ENCODE measurements around the gene FRAT1.

Gene FRAT1

GRCh38 chr10:97358781-97359180, 39.7 kb downstream of the FRAT1 start:
- in situ Hi-C loops (cut with HindIII; ENCODE audit: low sequenced_read_pairs) = no loop called here
- DNase-seq (ENCODE audit: low read depth) = no peak
- TF ChIP-seq CTCF (IDR thresholded peaks at IDR 0.05; ENCODE audit: low read depth, low read length, missing control alignments) = no peak
- no peak overlapping the region for H3K4me3 ChIP-seq (ENCODE audit: low read depth, low read length)

GRCh38 chr10:97360705-97361536, 41.9 kb downstream of the FRAT1 start:
- DNase-seq (ENCODE audit: low read depth) = no peak
- H3K4me3 ChIP-seq (ENCODE audit: low read depth, low read length) = no peak overlapping the region
- no peak for TF ChIP-seq CTCF (IDR thresholded peaks at IDR 0.05; ENCODE audit: low read depth, low read length, missing control alignments)
- in situ Hi-C loops (cut with HindIII; ENCODE audit: low sequenced_read_pairs) = no loop called here

GRCh38 chr10:97361537-97361901, 42.4 kb downstream of the FRAT1 start:
- in situ Hi-C loops (cut with HindIII; ENCODE audit: low sequenced_read_pairs) = no loop called here
- no peak for DNase-seq (ENCODE audit: low read depth)
- no peak overlapping the region for H3K4me3 ChIP-seq (ENCODE audit: low read depth, low read length)
- no peak for TF ChIP-seq CTCF (IDR thresholded peaks at IDR 0.05; ENCODE audit: low read depth, low read length, missing control alignments)

- in situ Hi-C loops (cut with HindIII; ENCODE audit: low sequenced_read_pairs) = no loop called here
- no peak for TF ChIP-seq CTCF (IDR thresholded peaks at IDR 0.05; ENCODE audit: low read depth, low read length, missing control alignments)
- H3K4me3 ChIP-seq (ENCODE audit: low read depth, low read length) = no peak overlapping the region
- no peak for DNase-seq (ENCODE audit: low read depth)
Measured at GRCh38 chr10:97362310-97363033, 43.4 kb downstream of the FRAT1 start.

- no peak overlapping the region for H3K4me3 ChIP-seq (ENCODE audit: low read depth, low read length)
- no peak for DNase-seq (ENCODE audit: low read depth)
- in situ Hi-C loops (cut with HindIII; ENCODE audit: low sequenced_read_pairs) = no loop called here
- no peak for TF ChIP-seq CTCF (IDR thresholded peaks at IDR 0.05; ENCODE audit: low read depth, low read length, missing control alignments)
Measured at GRCh38 chr10:97363071-97363470, 44.0 kb downstream of the FRAT1 start.

GRCh38 chr10:97365761-97366351, 46.8 kb downstream of the FRAT1 start:
- no peak for DNase-seq (ENCODE audit: low read depth)
- in situ Hi-C loops (cut with HindIII; ENCODE audit: low sequenced_read_pairs) = no loop called here

More at GRCh38 chr10:97365761-97366351, 46.8 kb downstream of the FRAT1 start:
- TF ChIP-seq CTCF (IDR thresholded peaks at IDR 0.05; ENCODE audit: low read depth, low read length, missing control alignments) = no peak
- no peak overlapping the region for H3K4me3 ChIP-seq (ENCODE audit: low read depth, low read length)

Data from astrocyte of the cerebellum (primary cell).